ENCODE data around the gene MAP7D1.
"Not testable (repeated sequence)": the region's sequence is repeated elsewhere in the genome, so short reads cannot be mapped to it uniquely, and the experiment has no call there.

The MAP7D1 gene

DNA sequence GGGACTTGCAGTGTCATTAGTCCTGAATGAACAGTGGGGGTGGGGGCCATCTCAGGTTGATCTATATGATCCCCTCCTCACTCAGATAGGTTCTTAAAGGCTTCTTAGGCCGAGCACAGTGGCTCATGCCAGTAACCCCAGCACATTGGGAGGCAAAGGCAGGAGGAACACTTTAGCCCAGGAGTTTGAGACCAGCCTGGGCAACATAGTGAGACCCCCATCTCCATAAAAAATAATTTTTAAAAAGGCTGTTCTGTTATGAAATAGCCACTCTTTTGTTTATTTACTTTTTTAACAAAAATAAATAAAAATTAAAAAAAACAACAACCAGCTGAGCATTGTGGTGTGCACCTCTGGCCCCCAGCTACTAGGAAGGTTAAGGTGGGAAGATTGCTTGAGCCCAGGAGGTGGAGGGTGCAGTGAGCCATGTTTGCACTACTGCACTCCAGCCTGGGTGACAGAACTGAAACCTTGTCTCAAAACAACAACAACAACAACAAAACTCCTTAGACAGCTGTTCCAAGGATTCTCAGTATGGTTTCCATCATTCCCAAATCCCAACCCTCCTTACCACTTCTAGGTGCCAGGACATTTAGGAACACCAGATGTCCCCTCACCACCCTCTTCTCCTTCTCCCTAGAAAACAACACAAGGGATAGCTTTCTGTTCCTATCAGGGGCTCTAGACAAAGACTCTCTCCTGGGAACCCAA, 4.7 kb upstream of the MAP7D1 start:
- no peak for DNase-seq

GRCh38 chr1:36151845-36152203, 4.1 kb upstream of the MAP7D1 start:
- no peak for DNase-seq

- no peak for DNase-seq
Observed at GRCh38 chr1:36153476-36153875, 2.5 kb upstream of the MAP7D1 start.

DNA sequence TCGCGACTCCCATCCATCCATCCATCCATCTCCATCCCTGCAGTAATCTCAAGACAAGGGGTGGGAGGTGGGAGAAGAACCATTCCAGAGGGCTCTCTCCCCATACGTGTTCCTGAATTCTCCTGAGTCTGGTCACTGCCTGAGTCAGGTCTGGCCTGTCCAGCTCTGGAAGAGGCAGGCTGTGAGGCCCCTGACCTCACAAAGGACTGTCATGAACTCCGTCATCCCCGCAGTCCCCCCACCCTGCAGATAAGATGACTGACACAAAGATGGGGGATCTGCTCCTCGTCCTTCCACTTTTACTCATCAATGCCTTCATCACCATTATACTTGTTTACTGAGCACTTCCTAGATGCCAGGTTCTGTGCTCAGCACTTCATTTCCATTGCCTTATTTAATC, 1.6 kb upstream of the MAP7D1 start:
- no peak for DNase-seq

DNA sequence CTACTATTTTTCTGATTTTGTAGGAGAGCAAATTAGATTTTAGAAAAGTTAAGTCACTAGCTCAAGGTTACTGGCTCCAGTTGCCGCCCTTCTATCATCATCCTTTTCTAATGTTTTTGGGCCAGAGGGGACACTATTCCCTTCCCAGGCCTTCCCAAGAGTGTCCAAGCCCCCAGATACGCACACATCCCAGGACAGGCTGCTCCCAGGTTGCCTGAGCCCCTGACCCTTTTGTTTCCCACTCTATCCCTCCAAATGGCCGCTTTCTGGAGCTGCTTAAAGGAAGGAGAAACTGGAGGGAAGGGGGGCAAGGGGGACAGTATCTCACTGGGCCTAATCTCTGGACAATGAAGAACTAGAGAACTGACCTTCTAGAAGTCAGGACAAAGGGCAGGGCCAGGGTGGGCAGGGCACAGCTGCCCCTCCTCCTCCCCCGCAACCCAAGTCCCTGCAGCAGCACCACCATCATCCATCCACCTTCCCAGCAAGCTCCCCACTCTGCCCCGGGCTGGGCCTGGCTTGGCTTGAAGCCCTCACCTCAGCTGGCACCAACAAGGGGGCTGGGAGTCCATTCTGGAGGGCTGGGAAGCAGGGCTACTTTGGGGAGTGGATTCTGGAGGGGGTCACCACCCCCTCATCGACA, 1.1 kb upstream of the MAP7D1 start:
- DNase-seq, result peak in 6 of 56 donors; percentile 20 to 57 (median 38)

DNA sequence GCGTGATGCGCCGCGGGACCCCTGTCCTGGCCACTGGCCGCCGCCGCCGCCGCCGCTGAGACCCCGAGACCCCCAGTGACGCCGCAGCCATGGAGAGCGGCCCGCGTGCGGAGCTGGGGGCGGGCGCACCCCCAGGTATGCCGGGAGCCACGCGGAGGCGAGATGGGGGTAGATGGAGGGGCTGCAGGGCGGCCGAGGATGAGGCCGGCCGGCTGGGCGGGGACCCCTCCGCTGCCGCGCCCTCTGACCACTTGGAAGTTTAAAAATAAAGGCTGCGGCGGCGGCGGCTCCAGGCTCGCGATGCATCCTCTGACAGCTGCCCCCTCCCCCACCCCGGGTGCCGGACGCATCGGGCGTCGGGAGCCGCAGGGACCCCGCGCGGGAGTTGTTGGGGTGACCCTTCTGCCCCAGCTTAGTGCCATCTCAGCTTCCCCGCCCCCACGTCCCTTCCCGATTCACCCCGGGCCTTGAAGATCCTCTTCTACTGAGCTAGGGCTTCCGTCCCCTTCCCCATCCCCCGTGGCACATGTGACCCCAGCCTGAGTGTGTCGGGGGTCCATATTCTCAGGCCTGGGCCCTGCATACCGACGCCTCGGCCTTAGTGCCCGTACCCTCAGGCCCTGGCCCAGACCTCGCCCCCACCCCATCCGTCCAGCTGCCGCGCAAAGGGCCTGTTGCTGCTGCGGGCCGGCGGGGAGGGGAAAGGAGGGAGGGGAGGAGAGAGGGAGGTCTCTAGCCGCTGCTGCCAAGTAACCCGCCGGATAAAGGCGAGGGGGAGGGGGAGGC, 562 bp downstream of the MAP7D1 start:
- peak in 54 of 56 donors; percentile 49 to 92 (median 78) for DNase-seq

- DNase-seq, result peak in 27 of 56 donors; percentile 34 to 72 (median 58)
Observed at GRCh38 chr1:36157115-36157903, 1.3 kb downstream of the MAP7D1 start.

- peak in 14 of 56 donors; percentile 11 to 42 (median 24) for DNase-seq
Observed at GRCh38 chr1:36157973-36158826, 2.2 kb downstream of the MAP7D1 start.

- not testable (repeated sequence) for DNase-seq
Observed at GRCh38 chr1:36158827-36159252, 2.9 kb downstream of the MAP7D1 start.

- peak in 42 of 56 donors; percentile 20 to 87 (median 60) for DNase-seq
Observed at GRCh38 chr1:36159614-36160387, 3.8 kb downstream of the MAP7D1 start.

GRCh38 chr1:36160388-36160948, 4.5 kb downstream of the MAP7D1 start:
- DNase-seq, result peak in 1 of 56 donors; percentile 55

GRCh38 chr1:36160949-36161485, 5.1 kb downstream of the MAP7D1 start:
- DNase-seq, result peak in 37 of 56 donors; percentile 14 to 76 (median 44)

DNA sequence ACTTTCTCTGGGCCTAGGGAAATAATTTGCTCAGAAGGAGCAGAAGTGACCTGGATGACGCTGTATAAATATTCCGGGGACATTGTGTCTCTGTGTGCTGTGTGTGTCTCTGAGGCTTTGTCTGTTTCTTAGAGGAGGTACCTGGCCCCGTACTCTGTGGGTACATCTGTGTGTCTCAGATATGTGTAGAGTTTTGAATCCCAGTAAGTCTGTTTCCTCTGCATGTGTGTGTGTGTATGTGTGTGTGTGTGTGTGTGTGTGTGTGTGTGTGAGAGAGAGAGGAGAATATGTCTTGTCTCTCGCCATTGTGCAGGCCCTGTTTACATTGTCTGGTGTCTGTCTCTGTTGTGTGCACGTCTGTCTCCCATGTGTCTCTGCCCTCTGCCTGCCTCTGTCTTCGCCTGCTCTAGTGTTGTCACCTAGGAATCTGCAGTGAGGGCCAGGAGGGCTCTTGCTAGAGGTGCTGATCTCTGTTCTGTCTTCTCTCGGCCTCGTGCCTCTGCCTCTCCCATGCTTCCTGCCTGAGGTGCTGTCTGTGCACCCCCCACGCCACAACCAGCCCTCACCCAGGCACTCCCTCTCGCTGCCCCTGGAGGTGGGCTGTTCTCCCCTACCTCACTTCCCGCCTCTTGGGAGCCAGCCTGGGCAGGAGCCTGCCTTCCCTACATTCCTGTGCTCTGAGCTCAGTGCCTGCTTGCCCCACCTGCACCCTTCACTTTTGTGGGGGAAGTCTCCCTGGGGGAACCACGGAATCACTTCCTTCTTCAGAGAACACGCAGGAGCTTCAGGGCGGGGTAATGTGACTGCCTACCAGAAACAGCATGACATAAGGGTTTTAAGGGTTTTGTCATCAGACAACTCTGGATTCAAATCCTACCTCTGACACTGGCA, 5.9 kb downstream of the MAP7D1 start:
- DNase-seq, result peak in 25 of 56 donors; percentile 15 to 74 (median 36)

DNA sequence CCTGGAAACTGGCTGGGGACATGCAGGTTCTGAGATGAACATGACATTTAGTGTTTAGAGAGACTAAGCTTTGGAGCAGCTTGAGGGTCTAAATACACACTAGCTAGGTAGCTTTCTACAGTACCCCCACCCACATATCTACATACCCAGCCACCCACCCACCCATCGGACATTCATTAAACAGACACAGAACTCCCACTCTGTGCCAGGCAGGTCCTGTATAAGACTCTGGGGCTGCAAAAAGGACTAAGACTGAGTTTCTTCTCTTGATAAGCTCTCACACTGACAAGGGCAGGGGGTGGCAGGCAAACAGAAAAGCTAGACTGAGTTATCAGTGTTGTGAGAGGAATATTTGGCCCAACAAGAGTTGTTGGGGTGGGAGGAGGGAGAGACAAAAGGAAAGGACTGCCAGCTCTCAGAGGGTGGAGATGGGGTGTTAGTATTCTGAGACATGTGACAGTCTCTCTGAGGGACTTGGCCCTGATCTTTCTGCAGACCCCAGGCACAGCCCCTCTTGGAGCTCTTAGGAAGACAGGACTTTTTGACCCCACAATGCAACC, 6.8 kb downstream of the MAP7D1 start:
- no peak for DNase-seq

DNA sequence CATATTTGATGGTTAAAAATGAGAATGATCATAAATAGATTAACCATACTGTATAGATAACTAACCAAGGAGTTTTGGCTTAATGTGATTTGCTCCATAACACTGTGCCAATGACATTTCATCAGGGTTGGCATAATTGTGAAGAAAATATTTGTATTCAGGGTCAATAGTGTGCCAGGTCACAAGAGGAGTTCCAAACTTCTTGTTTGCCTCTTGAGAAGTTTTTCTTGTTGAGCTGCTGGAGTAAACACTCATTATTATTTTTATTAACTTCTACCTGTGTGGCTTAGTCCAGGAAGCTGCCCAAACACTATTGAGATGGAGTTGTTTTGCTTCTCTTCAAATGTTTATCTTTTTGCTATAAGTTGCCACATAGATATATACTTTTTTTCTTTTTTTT, 7.5 kb downstream of the MAP7D1 start:
- DNase-seq, result no peak

DNA sequence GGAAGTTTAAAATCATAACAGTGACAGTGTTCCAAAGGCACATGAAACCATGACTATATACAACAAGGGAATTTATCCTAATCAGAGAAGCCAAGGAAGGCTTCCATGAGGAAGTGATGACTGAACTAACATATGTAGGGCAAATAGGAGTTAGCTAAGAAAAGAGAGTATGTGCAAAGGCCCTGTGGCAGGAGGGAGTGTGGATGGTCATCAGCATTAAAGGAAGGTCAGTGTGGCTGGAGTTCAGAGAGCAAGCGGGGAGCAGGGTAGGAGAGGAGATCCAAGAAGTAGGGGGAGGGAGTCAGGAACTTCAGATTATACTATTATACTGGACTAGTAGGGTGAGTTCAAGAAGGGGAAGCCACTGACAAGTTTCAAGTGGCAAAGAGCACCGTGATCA, 8.4 kb downstream of the MAP7D1 start:
- no peak for DNase-seq

- DNase-seq, result no peak
Observed at GRCh38 chr1:36165145-36165544, 9.2 kb downstream of the MAP7D1 start.
